Right lobe of liver (tissue), 4 donors: ENCODE results near the gene PCCA.

Source experiments
- CTCF ChIP-seq, 4 donors: fragments of 200-600 bp in 3 of 4; fragments of 450-650 bp in 1 of 4; IDR thresholded peaks; one replicate each; pipeline versions ENCODE4 v1.5.1 to v1.8.0; 2016 to 2022; ENCODE audit warnings: antibody characterized with exemption in 4 of 4, mild to moderate bottlenecking in 2 of 4
- POLR2A ChIP-seq: fragments of 450-650 bp; IDR thresholded peaks from one replicate; pipeline ENCODE4 v1.6.1; 2017; ENCODE audit warnings: antibody characterized with exemption, mild to moderate bottlenecking
- donor health status: DM: no; HTN: no; CAD: no.
- donor health status: DM: no; HTN: no; CAD: no.
- donor health status: DM: no; HTN: yes; CAD: no.

DNA sequence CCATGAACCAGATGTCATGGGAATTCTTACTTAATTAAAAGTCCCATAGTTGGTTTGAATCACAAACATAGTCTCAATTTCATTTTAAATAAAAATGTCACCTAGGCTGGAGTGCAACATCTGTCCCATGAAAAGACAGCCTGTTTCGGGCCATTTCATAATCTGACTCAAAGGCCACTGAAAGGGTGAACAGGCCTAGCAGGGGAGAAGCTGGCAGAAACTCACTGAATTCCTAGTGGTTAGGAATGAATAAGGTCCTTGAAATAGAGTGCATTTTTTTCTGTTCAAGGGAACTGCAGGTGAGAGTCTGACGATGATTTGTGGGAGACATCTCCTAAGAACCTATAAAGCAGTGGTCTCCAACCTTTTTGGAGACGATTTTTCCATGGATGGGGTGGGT is 44.0 kb upstream of the PCCA start:
- TF ChIP-seq CTCF (IDR thresholded peaks at IDR 0.05) (no peak), POLR2A (no peak)
